Fibroblast of pulmonary artery (primary cell): ENCODE data around the gene PDZD8.
"Not testable (repeated sequence)": the region's sequence is repeated elsewhere in the genome, so short reads cannot be mapped to it uniquely, and the experiment has no call there.

Experiments used
- DNase-seq: peaks from one replicate; pipeline ENCODE4 v3.0.0-alpha.2; 2010; ENCODE audit warnings: low read depth
- H3K4me3 ChIP-seq: replicated peaks from 2 replicates; pipeline ENCODE4 v1.5.1; 2011; ENCODE audit warnings: low read depth, mild to moderate bottlenecking, control low read depth, low read length, moderate library complexity
- TF ChIP-seq, protein P1 (sequence below): IDR thresholded peaks from 2 replicates; pipeline ENCODE4 v1.5.1; 2011; ENCODE audit warnings: mild to moderate bottlenecking, control low read depth, low read length, inconsistent platforms; ENCODE audit errors: missing control alignments

Gene PDZD8

DNA sequence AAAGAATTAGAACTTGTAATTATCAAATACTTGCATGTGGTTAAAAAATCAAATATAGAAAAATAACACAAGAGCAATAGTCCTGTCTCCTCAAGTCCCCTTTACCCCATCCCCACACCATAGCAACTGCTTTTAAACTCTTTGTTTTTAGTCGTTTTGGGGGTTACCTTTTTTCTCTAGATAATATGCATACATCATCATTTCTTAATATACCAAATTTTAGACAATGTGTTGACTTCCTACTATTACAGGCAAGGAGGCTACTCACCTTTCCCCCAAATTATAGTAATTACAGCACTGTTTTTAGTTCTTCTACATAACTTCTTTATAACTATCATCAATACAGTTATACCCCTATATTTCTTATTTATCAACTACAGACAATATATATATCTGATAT lies 77.0 kb downstream of the PDZD8 start:
- no peak overlapping the region for H3K4me3 ChIP-seq
- TF ChIP-seq, protein P1, sequence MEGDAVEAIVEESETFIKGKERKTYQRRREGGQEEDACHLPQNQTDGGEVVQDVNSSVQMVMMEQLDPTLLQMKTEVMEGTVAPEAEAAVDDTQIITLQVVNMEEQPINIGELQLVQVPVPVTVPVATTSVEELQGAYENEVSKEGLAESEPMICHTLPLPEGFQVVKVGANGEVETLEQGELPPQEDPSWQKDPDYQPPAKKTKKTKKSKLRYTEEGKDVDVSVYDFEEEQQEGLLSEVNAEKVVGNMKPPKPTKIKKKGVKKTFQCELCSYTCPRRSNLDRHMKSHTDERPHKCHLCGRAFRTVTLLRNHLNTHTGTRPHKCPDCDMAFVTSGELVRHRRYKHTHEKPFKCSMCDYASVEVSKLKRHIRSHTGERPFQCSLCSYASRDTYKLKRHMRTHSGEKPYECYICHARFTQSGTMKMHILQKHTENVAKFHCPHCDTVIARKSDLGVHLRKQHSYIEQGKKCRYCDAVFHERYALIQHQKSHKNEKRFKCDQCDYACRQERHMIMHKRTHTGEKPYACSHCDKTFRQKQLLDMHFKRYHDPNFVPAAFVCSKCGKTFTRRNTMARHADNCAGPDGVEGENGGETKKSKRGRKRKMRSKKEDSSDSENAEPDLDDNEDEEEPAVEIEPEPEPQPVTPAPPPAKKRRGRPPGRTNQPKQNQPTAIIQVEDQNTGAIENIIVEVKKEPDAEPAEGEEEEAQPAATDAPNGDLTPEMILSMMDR: no peak
- DNase-seq: no peak

DNA sequence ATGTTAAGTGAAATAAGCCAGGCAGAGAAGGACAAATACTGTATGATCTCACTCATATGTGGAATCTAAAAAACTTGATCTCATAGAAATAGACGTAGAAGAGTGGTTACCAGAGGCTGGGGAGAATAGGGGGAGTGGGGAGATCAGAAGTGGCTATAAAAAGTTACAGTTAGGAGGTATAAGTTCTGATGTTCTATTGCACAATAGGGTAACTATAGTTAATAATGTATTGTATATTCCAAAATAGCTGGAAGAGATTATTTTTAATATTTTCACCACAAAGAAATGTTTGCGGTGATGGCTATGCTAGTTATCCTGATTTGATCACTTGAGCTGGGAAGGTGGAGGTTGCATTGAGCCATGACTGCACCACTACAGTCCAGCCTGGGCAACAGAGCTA lies 80.5 kb downstream of the PDZD8 start:
- TF ChIP-seq, protein P1: no peak
- DNase-seq: no peak
- H3K4me3 ChIP-seq: no peak overlapping the region

GRCh38 chr10:117294039-117294645 lies 81.1 kb downstream of the PDZD8 start:
- no peak for DNase-seq

DNA sequence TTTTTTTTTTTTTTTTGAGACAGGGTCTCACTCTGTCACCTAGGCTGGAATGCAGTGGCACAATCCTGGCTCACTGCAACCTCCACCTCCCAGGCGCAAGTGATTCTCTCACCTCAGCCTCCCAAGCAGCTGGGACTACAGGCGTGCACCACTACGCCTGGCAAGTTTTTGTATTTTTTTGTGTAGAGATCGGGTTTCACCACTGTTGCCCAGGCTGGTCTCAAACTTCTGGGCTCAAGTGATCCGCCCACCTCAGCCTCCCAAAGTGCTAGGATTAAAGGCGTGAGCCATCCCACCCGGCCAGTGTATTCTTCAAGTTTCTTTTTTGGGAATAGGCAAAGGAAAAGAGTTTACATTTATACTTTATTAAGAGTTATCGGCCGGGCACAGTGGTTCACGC lies 84.4 kb downstream of the PDZD8 start:
- not testable (repeated sequence) for H3K4me3 ChIP-seq, DNase-seq

More at GRCh38 chr10:117294039-117294645, 81.1 kb downstream of the PDZD8 start:
- TF ChIP-seq, protein P1: no peak
- H3K4me3 ChIP-seq: no peak overlapping the region

DNA sequence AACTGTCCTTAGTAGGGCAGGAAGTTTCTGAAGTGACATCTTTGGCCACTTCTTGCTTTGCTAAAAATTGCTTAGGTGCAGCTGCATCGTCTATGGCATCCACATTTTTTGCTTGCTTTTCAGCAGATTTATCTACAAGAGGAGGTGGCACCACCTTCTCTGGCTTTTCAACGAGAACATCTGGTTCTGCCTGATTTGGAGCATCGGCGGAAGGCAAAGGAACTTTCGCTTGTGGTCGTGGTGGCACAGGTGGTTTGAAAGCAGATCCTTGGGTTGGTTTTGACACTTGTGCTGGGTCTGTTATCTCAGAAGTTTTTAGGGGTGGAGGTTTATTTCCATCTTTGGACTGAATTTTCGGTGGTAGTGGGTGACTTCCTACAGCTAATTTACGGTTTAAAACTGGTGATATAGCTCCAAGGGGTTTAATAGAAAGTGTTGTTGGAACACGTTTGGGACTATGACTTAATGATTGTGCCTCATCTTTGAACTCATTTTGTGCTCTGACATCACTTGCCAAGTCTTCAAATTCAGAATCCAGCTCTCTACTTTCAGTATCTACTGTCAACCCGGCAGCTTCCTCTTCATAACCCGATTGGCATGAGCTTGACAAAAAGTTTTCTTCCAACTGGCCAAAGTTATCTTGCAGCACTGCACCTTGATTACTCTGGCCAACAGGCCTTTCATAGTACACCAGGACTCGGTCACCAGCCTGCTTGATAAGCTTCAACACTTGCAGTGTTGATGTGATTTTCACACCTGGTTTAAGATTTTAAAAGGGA lies 90.3 kb downstream of the PDZD8 start:
- no peak for DNase-seq
- TF ChIP-seq, protein P1: no peak
- H3K4me3 ChIP-seq: no peak overlapping the region

DNA sequence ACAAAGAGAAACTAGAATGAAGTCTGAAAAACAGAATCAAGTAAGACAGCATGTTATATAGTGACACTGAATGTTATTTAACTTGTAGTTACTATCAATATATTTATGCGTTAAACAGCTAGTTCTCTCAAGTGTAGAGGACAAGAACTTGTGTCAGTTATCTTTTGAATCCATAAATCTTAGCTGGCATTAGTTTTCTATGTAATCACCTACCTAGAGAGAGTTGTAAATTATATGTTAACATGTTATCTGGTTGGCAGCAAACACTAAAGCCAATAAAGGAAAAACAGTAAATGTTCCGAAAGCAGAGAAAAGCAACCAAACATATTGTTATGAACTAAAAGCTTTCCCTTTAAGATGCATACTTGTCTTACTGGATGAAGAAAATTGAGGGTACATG lies 97.6 kb downstream of the PDZD8 start:
- TF ChIP-seq, protein P1: no peak
- no peak overlapping the region for H3K4me3 ChIP-seq
- DNase-seq: no peak

DNA sequence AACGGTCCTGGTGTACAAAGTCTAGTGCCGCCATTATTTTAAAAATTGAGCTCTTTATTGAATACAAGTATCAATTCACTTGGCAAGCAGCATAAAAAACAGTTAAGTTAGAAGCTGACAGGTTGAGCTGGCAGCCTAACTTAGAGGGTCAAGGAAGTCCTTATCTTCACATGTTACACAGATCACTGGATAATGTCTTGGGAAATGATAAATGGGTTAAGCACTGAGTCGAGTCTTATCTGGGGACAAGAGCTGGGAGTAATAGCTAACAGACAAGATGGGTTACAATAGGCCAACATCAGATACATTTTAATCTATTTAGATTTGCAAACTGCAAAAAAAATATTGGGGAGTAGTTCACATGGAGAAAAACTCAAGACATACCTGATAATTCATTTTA lies 100.1 kb downstream of the PDZD8 start:
- no peak overlapping the region for H3K4me3 ChIP-seq
- DNase-seq: no peak
- TF ChIP-seq, protein P1: no peak
